Spleen (tissue), 11 donors: ENCODE results near the gene ACP3. TPM values are rescaled to one million over a fixed set of nuclear protein-coding genes. Genes with fewer than 3 reads are reported as not detected.
"Not testable (repeated sequence)": the region's sequence is repeated elsewhere in the genome, so short reads cannot be mapped to it uniquely, and the experiment has no call there.

Experiments
- DNase-seq: peaks from one replicate; pipeline ENCODE4 v3.0.0-alpha.2; 2020
- H3K27ac ChIP-seq, 8 donors: fragments of 200-600 bp; sonication (generic) in 7 of 8; 1 replicate in 4 of 8; 2 replicates in 4 of 8; pipeline versions ENCODE4 v1.5.0 to v1.8.0; 2016 to 2021; ENCODE audit warnings: inconsistent platforms in 4 of 8, mild to moderate bottlenecking in 4 of 8, moderate library complexity in 1 of 8
- H3K27me3 ChIP-seq, 7 donors: fragments of 200-600 bp; sonication (generic) in 6 of 7; replicated peaks in 1 of 7; 1 replicate in 4 of 7; 2 replicates in 3 of 7; pipeline versions ENCODE4 v1.5.0 to v1.8.0; 2016 to 2021; ENCODE audit warnings: inconsistent platforms in 3 of 7, mild to moderate bottlenecking in 1 of 7
- H3K36me3 ChIP-seq, 6 donors: fragments of 200-600 bp; sonication (generic) in 5 of 6; 1 replicate in 4 of 6; 2 replicates in 2 of 6; pipeline versions ENCODE4 v1.5.0 to v1.8.0; 2016 to 2021; ENCODE audit warnings: inconsistent platforms in 2 of 6
- H3K4me1 ChIP-seq, 6 donors: fragments of 200-600 bp; sonication (generic) in 5 of 6; 1 replicate in 3 of 6; 2 replicates in 3 of 6; pipeline versions ENCODE4 v1.5.0 to v1.8.0; 2016 to 2021; ENCODE audit warnings: inconsistent platforms in 3 of 6
- H3K4me3 ChIP-seq, 8 donors: fragments of 200-600 bp; sonication (generic) in 7 of 8; 1 replicate in 4 of 8; 2 replicates in 4 of 8; pipeline versions ENCODE4 v1.5.0 to v1.8.0; 2016 to 2021; ENCODE audit warnings: inconsistent platforms in 4 of 8, mild to moderate bottlenecking in 4 of 8, moderate library complexity in 2 of 8
- H3K9me3 ChIP-seq, 8 donors: fragments of 200-600 bp; sonication (generic) in 7 of 8; 1 replicate in 4 of 8; 2 replicates in 4 of 8; pipeline versions ENCODE4 v1.5.0 to v1.8.0; 2016 to 2021; ENCODE audit warnings: inconsistent platforms in 4 of 8
- POLR2A ChIP-seq, 3 donors: fragments of 450-650 bp; IDR thresholded peaks; one replicate each; pipeline ENCODE4 v1.5.1; 2017; ENCODE audit warnings: antibody characterized with exemption in 3 of 3, mild to moderate bottlenecking in 1 of 3
- POLR2AphosphoS5 ChIP-seq, 3 donors: sonication (generic); formaldehyde crosslinking; IDR thresholded peaks; one replicate each; pipeline ENCODE4 v1.5.1; 2017; ENCODE audit warnings: antibody characterized with exemption in 3 of 3
- WGBS, 5 donors: extraction: QIAGEN DNeasy Blood & Tissue Kit in 3 of 5; methylation state at CpG; one replicate each; pipeline versions ENCODE4 v1.1.5 to v1.1.7; 2013 to 2018; 5-methylcytosine and 5-hydroxymethylcytosine counted together
- intact Hi-C: fragments of 100-400 bp; cut with DNase I; formaldehyde crosslinking; loops from one replicate; pipeline ENCODE4 v1.15.0; 2023; ENCODE audit warnings: low total_unique reads
- polyA plus RNA-seq, 3 donors: library from polyadenylated mRNA; stranded (reverse); fragments of 200-250 nt; gene quantifications; one replicate each; pipeline ENCODE4 v1.2.1, GENCODE V29; 2013
- total RNA-seq, 7 donors: library from RNA; depleted of rRNA in 3 of 7; stranded (reverse); fragments of >200 nt in 3 of 7; fragmentation: NEBNext Ultra II Directional in 4 of 7; extraction: Animal tissue kit (Norgen Biotek cat#: 25700) in 4 of 7; gene quantifications; one replicate each; pipeline versions ENCODE4 v1.1.0 to v1.2.1, GENCODE V29; 2016 to 2021
- TF ChIP-seq, protein P1 (sequence below), 11 experiments: fragments of 200-600 bp in 7 of 11; fragments of 450-650 bp in 4 of 11; sonication (generic) in 4 of 11; IDR thresholded peaks in 8 of 11; conservative IDR thresholded peaks in 3 of 11; 1 replicate in 7 of 11; 2 replicates in 4 of 11; pipeline versions ENCODE4 v1.4.0 to v1.8.0; 2016 to 2021; ENCODE audit warnings: antibody characterized with exemption in 11 of 11, inconsistent platforms in 4 of 11, mild to moderate bottlenecking in 1 of 11
- donor health status: healthy with polysubstance abuse.
- donor health status: DM: no; HTN: no; CAD: no; lungs with moderate emphysema.
- donor health status: DM: no; HTN: no; CAD: no.
- donor health status: Bipolar disorder and iron deficiency.
- donor health status: healthy.
- donor health status: DM: no; HTN: no; CAD: no.
- donor health status: DM: yes; HTN: yes; CAD: no.

ACP3 gene
- total and polyA plus RNA-seq, 10 donors: 0.09 to 16.3 (median 5.4) TPM

DNA sequence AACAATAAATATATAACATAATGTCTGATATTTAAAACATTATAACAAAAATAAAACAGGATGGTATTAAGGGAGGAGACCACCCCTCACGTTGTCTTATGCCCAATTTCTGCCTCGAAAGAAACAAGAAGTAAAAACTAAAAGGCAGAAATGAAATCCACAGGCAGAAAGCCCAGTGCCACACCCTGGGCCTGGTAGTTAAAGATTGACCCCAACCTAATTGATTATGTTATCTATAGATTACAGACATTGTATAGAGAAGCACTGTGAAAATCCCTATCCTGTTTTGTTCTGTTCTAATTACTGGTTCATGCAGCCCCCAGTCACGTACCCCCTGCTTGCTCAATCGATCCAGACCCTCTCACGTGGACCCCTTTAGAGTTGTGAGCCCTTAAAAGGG, 22.3 kb upstream of the ACP3 start:
- H3K27ac ChIP-seq: no peak overlapping the region
- H3K9me3 ChIP-seq: peaks cover 0 to 6% (median 0%) of the 10 kb centered on the region in 8 donors
- intact Hi-C loops: no loop called here
- peaks cover 0 to 10% (median 2%) of the 10 kb centered on the region in 6 donors for H3K4me1 ChIP-seq
- no peaks in the 10 kb centered on the region for H3K27me3 ChIP-seq
- WGBS, 5 donors: 65 to 85% (median 72%) methylated on average over 5 of the region's 5 CpGs
- H3K36me3 ChIP-seq: no peaks in the 10 kb centered on the region
- H3K4me3 ChIP-seq: no peak overlapping the region
- no peak for DNase-seq
- TF ChIP-seq POLR2AphosphoS5 (IDR thresholded peaks at IDR 0.05) (no peak), POLR2A (IDR thresholded peaks at IDR 0.05) (no peak)
- TF ChIP-seq, protein P1, sequence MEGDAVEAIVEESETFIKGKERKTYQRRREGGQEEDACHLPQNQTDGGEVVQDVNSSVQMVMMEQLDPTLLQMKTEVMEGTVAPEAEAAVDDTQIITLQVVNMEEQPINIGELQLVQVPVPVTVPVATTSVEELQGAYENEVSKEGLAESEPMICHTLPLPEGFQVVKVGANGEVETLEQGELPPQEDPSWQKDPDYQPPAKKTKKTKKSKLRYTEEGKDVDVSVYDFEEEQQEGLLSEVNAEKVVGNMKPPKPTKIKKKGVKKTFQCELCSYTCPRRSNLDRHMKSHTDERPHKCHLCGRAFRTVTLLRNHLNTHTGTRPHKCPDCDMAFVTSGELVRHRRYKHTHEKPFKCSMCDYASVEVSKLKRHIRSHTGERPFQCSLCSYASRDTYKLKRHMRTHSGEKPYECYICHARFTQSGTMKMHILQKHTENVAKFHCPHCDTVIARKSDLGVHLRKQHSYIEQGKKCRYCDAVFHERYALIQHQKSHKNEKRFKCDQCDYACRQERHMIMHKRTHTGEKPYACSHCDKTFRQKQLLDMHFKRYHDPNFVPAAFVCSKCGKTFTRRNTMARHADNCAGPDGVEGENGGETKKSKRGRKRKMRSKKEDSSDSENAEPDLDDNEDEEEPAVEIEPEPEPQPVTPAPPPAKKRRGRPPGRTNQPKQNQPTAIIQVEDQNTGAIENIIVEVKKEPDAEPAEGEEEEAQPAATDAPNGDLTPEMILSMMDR (IDR thresholded peaks at IDR 0.05 in 8 of 11, conservative IDR thresholded peaks at IDR 0.05 in 3 of 11): no peak

DNA sequence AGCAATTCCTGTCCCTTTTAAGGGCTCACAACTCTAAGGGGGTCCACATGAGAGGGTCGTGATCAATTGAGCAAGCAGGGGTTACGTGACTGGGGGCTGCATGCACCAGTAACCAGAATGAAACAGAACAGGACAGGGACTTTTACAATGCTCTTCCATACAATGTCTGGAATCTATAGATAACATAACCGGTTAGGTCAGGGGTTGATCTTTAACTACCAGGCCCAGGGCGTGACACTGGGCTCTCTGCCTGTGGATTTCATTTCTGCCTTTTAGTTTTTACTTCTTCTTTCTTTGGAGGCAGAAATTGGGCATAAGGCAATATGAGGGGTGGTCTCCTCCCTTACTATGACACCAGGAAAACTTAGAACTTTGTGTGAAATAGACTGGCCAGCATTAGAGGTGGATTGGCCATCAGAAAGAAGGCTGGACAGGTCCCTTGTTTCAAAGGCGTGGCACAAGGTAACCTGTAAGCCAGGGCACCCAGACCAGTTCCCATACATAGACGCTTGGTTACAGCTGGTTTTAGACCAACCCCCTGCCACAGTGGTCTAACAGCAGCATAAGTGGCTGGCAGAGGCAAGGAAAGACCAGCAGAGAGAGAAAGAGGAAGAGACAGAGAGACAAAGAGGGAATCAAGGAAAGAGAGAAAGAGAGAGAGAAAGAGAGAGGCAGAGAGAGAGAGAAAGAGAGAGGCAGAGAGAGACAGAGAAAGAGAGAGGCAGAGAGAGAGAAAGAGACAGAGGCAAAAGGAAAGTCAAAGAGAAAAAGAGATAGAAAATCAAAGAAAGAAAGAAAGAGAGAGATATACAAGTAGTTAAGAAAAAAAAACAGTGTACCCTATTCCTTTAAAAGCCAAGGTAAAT, 13.6 kb upstream of the ACP3 start:
- H3K4me3 ChIP-seq, DNase-seq, H3K27ac ChIP-seq, intact Hi-C loops, H3K36me3 ChIP-seq, H3K4me1 ChIP-seq, H3K27me3 ChIP-seq: not testable (repeated sequence)
- H3K9me3 ChIP-seq: peaks cover 0 to 23% (median 4%) of the 10 kb centered on the region in 8 donors
- WGBS, 5 donors: 82 to 94% (median 89%) methylated on average over 6 of the region's 6 CpGs

DNA sequence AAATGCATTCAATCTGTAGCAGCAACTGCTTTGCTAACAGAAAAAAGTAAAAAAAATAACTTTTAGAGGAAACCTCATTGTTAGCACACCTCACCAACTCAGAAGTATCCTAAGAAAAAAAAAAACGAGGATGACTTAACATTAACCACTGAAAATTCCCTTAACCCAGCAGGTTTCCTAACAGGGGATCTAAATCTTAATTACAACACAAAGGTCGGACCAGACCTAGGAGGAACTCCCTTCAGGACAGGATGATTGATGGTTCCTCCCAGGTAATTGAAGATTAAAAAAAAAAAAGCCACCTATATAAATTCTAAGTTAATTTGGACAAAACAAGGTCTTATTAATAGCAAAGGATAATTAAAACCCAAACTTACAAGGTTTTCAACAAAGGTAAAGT, 12.9 kb upstream of the ACP3 start:
- H3K36me3 ChIP-seq, DNase-seq, intact Hi-C loops, H3K27ac ChIP-seq, H3K4me1 ChIP-seq, H3K4me3 ChIP-seq, H3K27me3 ChIP-seq: not testable (repeated sequence)
- H3K9me3 ChIP-seq: peaks cover 0 to 23% (median 4%) of the 10 kb centered on the region in 8 donors
- 40 to 78% (median 53%) methylated on average over 2 of the region's 2 CpGs for WGBS, 5 donors

DNA sequence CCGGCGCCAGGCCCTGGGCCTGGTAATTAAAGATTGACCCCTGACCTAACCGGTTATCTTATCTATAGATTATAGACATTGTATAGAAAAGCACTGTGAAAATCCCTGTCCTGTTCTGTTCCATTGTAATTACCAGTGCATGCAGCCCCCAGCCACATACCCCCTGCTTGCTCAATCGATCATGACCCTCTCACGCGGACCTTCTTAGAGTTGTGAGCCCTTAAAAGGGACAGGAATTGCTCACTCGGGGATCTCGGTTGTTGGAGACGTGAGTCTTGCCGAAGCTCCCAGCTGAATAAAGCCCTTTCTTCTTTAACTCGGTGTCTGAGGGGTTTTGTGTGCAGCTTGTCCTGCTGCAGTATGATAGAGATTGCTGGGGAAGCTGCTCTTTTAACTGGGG, 7.2 kb upstream of the ACP3 start:
- H3K27ac ChIP-seq, H3K4me1 ChIP-seq, H3K4me3 ChIP-seq, DNase-seq, H3K36me3 ChIP-seq, H3K27me3 ChIP-seq, H3K9me3 ChIP-seq, intact Hi-C loops: not testable (repeated sequence)
- WGBS, 5 donors: 81 to 90% (median 85%) methylated on average over 11 of the region's 11 CpGs

DNA sequence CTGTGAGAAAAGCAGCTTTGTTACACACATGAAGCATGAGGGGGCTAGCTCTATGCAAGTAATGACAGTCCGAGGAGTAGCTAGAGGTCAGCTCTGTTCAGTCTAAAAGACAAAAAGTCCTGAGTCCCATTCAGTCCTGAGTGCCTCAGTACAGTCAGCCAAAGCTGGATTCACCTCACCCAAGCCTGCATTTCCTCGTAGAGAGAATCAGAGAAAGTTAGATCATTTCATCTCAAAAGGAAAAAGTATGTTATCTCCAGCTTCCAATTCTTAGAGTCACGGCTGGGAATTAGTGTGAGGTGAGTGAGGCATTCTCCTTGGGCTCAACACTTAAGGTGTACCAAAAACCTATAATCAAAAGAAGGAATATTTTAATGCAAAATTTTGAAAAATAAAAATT, 5.9 kb upstream of the ACP3 start:
- no peaks in the 10 kb centered on the region for H3K9me3 ChIP-seq
- 77 to 90% (median 87%) methylated on average over 3 of the region's 3 CpGs for WGBS, 5 donors
- H3K4me1 ChIP-seq: no peaks in the 10 kb centered on the region
- TF ChIP-seq, protein P1 (IDR thresholded peaks at IDR 0.05 in 8 of 11, conservative IDR thresholded peaks at IDR 0.05 in 3 of 11): no peak
- TF ChIP-seq POLR2AphosphoS5 (IDR thresholded peaks at IDR 0.05) (no peak), POLR2A (IDR thresholded peaks at IDR 0.05) (no peak)
- H3K4me3 ChIP-seq: no peak overlapping the region
- no peaks in the 10 kb centered on the region for H3K27me3 ChIP-seq
- no peak for DNase-seq
- H3K27ac ChIP-seq: no peak overlapping the region
- intact Hi-C loops: no loop called here
- no peaks in the 10 kb centered on the region for H3K36me3 ChIP-seq
